NCI-H510A (cell line): ENCODE data around the gene TMEM237.
"Not testable (repeated sequence)": the region's sequence is repeated elsewhere in the genome, so short reads cannot be mapped to it uniquely, and the experiment has no call there.

Experiments
- DNase-seq: peaks from one replicate; lab custom pipeline; 2025; lab: John Stamatoyannopoulos, UW

Gene TMEM237

GRCh38 chr2:201643216-201643890 is at the start of gene TMEM237:
Gene TMEM237 (minus strand): TSS chr2:201643503. CDS start chr2:201643400, 103 bp downstream.
- DNase-seq = peak; percentile 20

- DNase-seq = no peak
These were observed 41.9 kb upstream of the TMEM237 start for GRCh38 chr2:201685156-201685555.

- DNase-seq = no peak
These were observed 37.4 kb upstream of the TMEM237 start for GRCh38 chr2:201680743-201681142.

- no peak for DNase-seq
These were observed 35.1 kb upstream of the TMEM237 start for GRCh38 chr2:201678401-201678800.

- DNase-seq = no peak
These were observed 32.2 kb upstream of the TMEM237 start for GRCh38 chr2:201675454-201675853.

- no peak for DNase-seq
These were observed 31.5 kb upstream of the TMEM237 start for GRCh38 chr2:201674794-201675193.

- no peak for DNase-seq
These were observed 31.0 kb upstream of the TMEM237 start for GRCh38 chr2:201674298-201674697.

GRCh38 chr2:201673546-201673945 is 30.2 kb upstream of the TMEM237 start:
- no peak for DNase-seq

GRCh38 chr2:201671205-201671604 is 27.9 kb upstream of the TMEM237 start:
- DNase-seq = not testable (repeated sequence)

- DNase-seq = no peak
These were observed 26.6 kb upstream of the TMEM237 start for GRCh38 chr2:201669865-201670264.

GRCh38 chr2:201668402-201668910 is 25.2 kb upstream of the TMEM237 start:
- DNase-seq = peak; percentile 23

- no peak for DNase-seq
These were observed 21.0 kb upstream of the TMEM237 start for GRCh38 chr2:201664334-201664733.

- DNase-seq = no peak
These were observed 18.1 kb upstream of the TMEM237 start for GRCh38 chr2:201661366-201661765.

- DNase-seq = no peak
These were observed 17.1 kb upstream of the TMEM237 start for GRCh38 chr2:201660293-201660895.

GRCh38 chr2:201656740-201657139 is 13.4 kb upstream of the TMEM237 start:
- no peak for DNase-seq

GRCh38 chr2:201656102-201656501 is 12.8 kb upstream of the TMEM237 start:
- no peak for DNase-seq

- DNase-seq = no peak
These were observed 11.5 kb upstream of the TMEM237 start for GRCh38 chr2:201654616-201655384.

GRCh38 chr2:201653221-201653620 is 9.9 kb upstream of the TMEM237 start:
- DNase-seq = no peak

- no peak for DNase-seq
These were observed 6.1 kb upstream of the TMEM237 start for GRCh38 chr2:201649442-201649841.

GRCh38 chr2:201647431-201647830 is 4.1 kb upstream of the TMEM237 start:
- DNase-seq = no peak

GRCh38 chr2:201644001-201644400 is 698 bp upstream of the TMEM237 start:
- no peak for DNase-seq

GRCh38 chr2:201642579-201643215 is 606 bp downstream of the TMEM237 start:
- DNase-seq = peak; percentile 61
